Fibroblast of lung (primary cell): ENCODE measurements around the gene MYO7A. TPM values are rescaled to one million over a fixed set of nuclear protein-coding genes. Genes with fewer than 3 reads are reported as not detected.
A peak's percentile ranks its signal among the peaks of the same experiment; 100 is the strongest.

Experiments used
- DNase-seq, 2 donors: peaks; one replicate each; pipeline versions ENCODE4 v3.0.0 to v3.0.0-alpha.2; 2010; ENCODE audit warnings: low read depth in 2 of 2
- H2AFZ ChIP-seq: 2 replicates; pipeline ENCODE4 v1.5.1; 2012; ENCODE audit warnings: low read length, control low read depth, inconsistent platforms
- H3K27ac ChIP-seq: 2 replicates; pipeline ENCODE4 v1.5.1; 2011; ENCODE audit warnings: low read length, control low read depth; ENCODE audit not compliant: insufficient read depth
- H3K27me3 ChIP-seq: 2 replicates; pipeline ENCODE4 v1.5.1; 2011; ENCODE audit warnings: mild to moderate bottlenecking, low read length; ENCODE audit not compliant: control insufficient read depth, insufficient read depth
- H3K36me3 ChIP-seq: 2 replicates; pipeline ENCODE4 v1.5.1; 2011; ENCODE audit warnings: low read length; ENCODE audit not compliant: control insufficient read depth, insufficient read depth
- H3K4me1 ChIP-seq: 2 replicates; pipeline ENCODE4 v1.5.1; 2011; ENCODE audit warnings: low read length; ENCODE audit not compliant: control insufficient read depth, insufficient read depth; ENCODE audit errors: extremely low read depth
- H3K4me2 ChIP-seq: 2 replicates; pipeline ENCODE4 v1.5.1; 2011; ENCODE audit warnings: low read length, control low read depth; ENCODE audit not compliant: insufficient read depth; ENCODE audit errors: extremely low read depth
- H3K4me3 ChIP-seq, 4 experiments: fragments of 200-600 bp in 1 of 4; sonication (generic) in 1 of 4; replicated peaks in 1 of 4; 2 replicates each; pipeline ENCODE4 v1.5.1; 2011 to 2016; ENCODE audit warnings: low read length in 4 of 4, low read depth in 3 of 4, mild to moderate bottlenecking in 3 of 4, control low read depth in 2 of 4, inconsistent platforms in 1 of 4, mixed read lengths in 1 of 4; ENCODE audit not compliant: insufficient read depth in 1 of 4; ENCODE audit errors: control extremely low read depth in 1 of 4
- H3K79me2 ChIP-seq: 2 replicates; pipeline ENCODE4 v1.5.1; 2012; ENCODE audit warnings: mild to moderate bottlenecking, low read length, inconsistent platforms; ENCODE audit not compliant: control insufficient read depth, insufficient read depth
- H3K9ac ChIP-seq: 2 replicates; pipeline ENCODE4 v1.5.1; 2011; ENCODE audit warnings: mild to moderate bottlenecking, low read length, control low read depth; ENCODE audit not compliant: insufficient read depth
- H3K9me3 ChIP-seq: 2 replicates; pipeline ENCODE4 v1.5.1; 2012; ENCODE audit warnings: low read depth, low read length; ENCODE audit not compliant: control insufficient read depth, insufficient read depth
- H4K20me1 ChIP-seq: 2 replicates; pipeline ENCODE4 v1.5.1; 2011; ENCODE audit warnings: low read length; ENCODE audit not compliant: control insufficient read depth, insufficient read depth; ENCODE audit errors: extremely low read depth
- CTCF ChIP-seq, 2 donors: IDR thresholded peaks in 1 of 2; conservative IDR thresholded peaks in 1 of 2; 1 replicate in 1 of 2; 2 replicates in 1 of 2; pipeline ENCODE4 v1.5.1; 2011 to 2012; ENCODE audit warnings: low read length in 2 of 2, control low read depth in 1 of 2, inconsistent platforms in 1 of 2, low read depth in 1 of 2, mild to moderate bottlenecking in 1 of 2
- EZH2 ChIP-seq: IDR thresholded peaks from 2 replicates; pipeline ENCODE4 v1.5.1; 2012; ENCODE audit warnings: low read length, control low read depth, mild to moderate bottlenecking; ENCODE audit errors: missing control alignments
- polyA plus RNA-seq, 2 donors: library from polyadenylated mRNA; depleted of rRNA in 1 of 2; stranded (reverse) in 1 of 2; unstranded in 1 of 2; fragments of >200 nt; gene quantifications; 2 replicates each; pipeline ENCODE4 v1.2.1, GENCODE V29; 2011 to 2012; ENCODE audit warnings: missing spikeins in 1 of 2
- total RNA-seq: library from RNA; depleted of rRNA; stranded (reverse); fragments of >200 nt; gene quantifications from 2 replicates; pipeline ENCODE4 v1.2.1, GENCODE V29; 2014

Gene MYO7A
- total and polyA plus RNA-seq, 2 donors (not counting 1 experiment from before 2014, with no cell fraction given) = 0.01 to 0.33 TPM

- H3K36me3 ChIP-seq = no peaks in the 10 kb centered on the region
- H3K27me3 ChIP-seq = no peaks in the 10 kb centered on the region
- peak overlapping the region; percentile 63 for H3K27ac ChIP-seq
- H2AFZ ChIP-seq = no peak overlapping the region
- no peaks in the 10 kb centered on the region for H3K79me2 ChIP-seq
- TF ChIP-seq EZH2 (no peak), CTCF (conservative IDR thresholded peaks at IDR 0.05 in 1 of 2, IDR thresholded peaks at IDR 0.05 in 1 of 2; ENCODE audit: low read depth in 1 of 2, low read length in 2 of 2) (no peak)
- peak overlapping the region; percentile 40 for H3K4me2 ChIP-seq
- no peaks in the 10 kb centered on the region for H3K9me3 ChIP-seq
- H3K4me3 ChIP-seq = no peak overlapping the region
- DNase-seq = peak; percentile 91 to 94
- no peak overlapping the region for H3K9ac ChIP-seq
- peaks cover 30% of the 10 kb centered on the region for H3K4me1 ChIP-seq
- H4K20me1 ChIP-seq = no peaks in the 10 kb centered on the region
These were observed 20.1 kb upstream of the MYO7A start for GRCh38 chr11:77107950-77108349.

- no peak overlapping the region for H3K9ac ChIP-seq
- peak overlapping the region; percentile 40 for H3K4me2 ChIP-seq
- H2AFZ ChIP-seq = no peak overlapping the region
- H3K36me3 ChIP-seq = no peaks in the 10 kb centered on the region
- no peaks in the 10 kb centered on the region for H3K79me2 ChIP-seq
- no peaks in the 10 kb centered on the region for H3K9me3 ChIP-seq
- no peaks in the 10 kb centered on the region for H3K27me3 ChIP-seq
- peaks cover 30% of the 10 kb centered on the region for H3K4me1 ChIP-seq
- no peaks in the 10 kb centered on the region for H4K20me1 ChIP-seq
- DNase-seq = no peak
- TF ChIP-seq EZH2 (no peak), CTCF (conservative IDR thresholded peaks at IDR 0.05 in 1 of 2, IDR thresholded peaks at IDR 0.05 in 1 of 2; ENCODE audit: low read depth in 1 of 2, low read length in 2 of 2) (no peak)
- no peak overlapping the region for H3K4me3 ChIP-seq
- peak overlapping the region; percentile 63 for H3K27ac ChIP-seq
These were observed 19.6 kb upstream of the MYO7A start for GRCh38 chr11:77108436-77108835.

- Histone ChIP-seq H3K4me2 (peak overlapping the region; percentile 34), H3K79me2 (no peaks in the 10 kb centered on the region), H3K36me3 (no peaks in the 10 kb centered on the region), H3K4me1 (peaks cover 30% of the 10 kb centered on the region), H4K20me1 (no peaks in the 10 kb centered on the region), H3K9me3 (no peaks in the 10 kb centered on the region), H3K27me3 (no peaks in the 10 kb centered on the region), H3K9ac (no peak overlapping the region), H2AFZ (no peak overlapping the region), H3K4me3 (no peak overlapping the region), H3K27ac (peak overlapping the region; percentile 17)
- peak; percentile 61 to 85 for DNase-seq
- no peak for TF ChIP-seq EZH2
- no peak for TF ChIP-seq CTCF (conservative IDR thresholded peaks at IDR 0.05 in 1 of 2, IDR thresholded peaks at IDR 0.05 in 1 of 2; ENCODE audit: low read depth in 1 of 2, low read length in 2 of 2)
These were observed 18.6 kb upstream of the MYO7A start for GRCh38 chr11:77109236-77110019.
